ENCODE measurements around the gene BAHD1.
A peak's percentile ranks its signal among the peaks of the same experiment; 100 is the strongest.

BAHD1 gene

GRCh38 chr15:40421246-40422157 is 19.3 kb upstream of the BAHD1 start:
- no peak overlapping the region for H3K9ac ChIP-seq (ENCODE audit: low read length in 5 of 5)
- peaks cover 5 to 18% (median 13%) of the 10 kb centered on the region in 5 donors for H3K36me3 ChIP-seq (ENCODE audit: control insufficient read depth in 5 of 5, insufficient read depth in 5 of 5, low read length in 5 of 5)
- no peaks in the 10 kb centered on the region for H3K9me3 ChIP-seq (ENCODE audit: control insufficient read depth in 5 of 5, low read length in 5 of 5)
- no peak overlapping the region for H3K4me3 ChIP-seq (ENCODE audit: low read depth in 1 of 5, low read length in 5 of 5)
- no peaks in the 10 kb centered on the region for H3K27me3 ChIP-seq (ENCODE audit: control insufficient read depth in 5 of 5, insufficient read depth in 4 of 5, low read length in 5 of 5)
- peaks cover 2 to 22% (median 18%) of the 10 kb centered on the region in 5 donors for H3K4me1 ChIP-seq (ENCODE audit: control insufficient read depth in 5 of 5, insufficient read depth in 5 of 5, low read length in 5 of 5)
- H3K27ac ChIP-seq (ENCODE audit: low read depth, low read length): no peak overlapping the region

GRCh38 chr15:40424483-40425115 is 16.2 kb upstream of the BAHD1 start:
- H3K9me3 ChIP-seq (ENCODE audit: control insufficient read depth in 5 of 5, low read length in 5 of 5): no peaks in the 10 kb centered on the region
- H3K27me3 ChIP-seq (ENCODE audit: control insufficient read depth in 5 of 5, insufficient read depth in 4 of 5, low read length in 5 of 5): peaks cover 0 to 3% (median 0%) of the 10 kb centered on the region in 5 donors
- H3K4me1 ChIP-seq (ENCODE audit: control insufficient read depth in 5 of 5, insufficient read depth in 5 of 5, low read length in 5 of 5): peaks cover 2 to 22% (median 18%) of the 10 kb centered on the region in 5 donors
- H3K9ac ChIP-seq (ENCODE audit: low read length in 5 of 5): no peak overlapping the region
- no peak overlapping the region for H3K4me3 ChIP-seq (ENCODE audit: low read depth in 1 of 5, low read length in 5 of 5)
- H3K27ac ChIP-seq (ENCODE audit: low read depth, low read length): no peak overlapping the region
- peaks cover 0 to 3% (median 0%) of the 10 kb centered on the region in 5 donors for H3K36me3 ChIP-seq (ENCODE audit: control insufficient read depth in 5 of 5, insufficient read depth in 5 of 5, low read length in 5 of 5)

DNA sequence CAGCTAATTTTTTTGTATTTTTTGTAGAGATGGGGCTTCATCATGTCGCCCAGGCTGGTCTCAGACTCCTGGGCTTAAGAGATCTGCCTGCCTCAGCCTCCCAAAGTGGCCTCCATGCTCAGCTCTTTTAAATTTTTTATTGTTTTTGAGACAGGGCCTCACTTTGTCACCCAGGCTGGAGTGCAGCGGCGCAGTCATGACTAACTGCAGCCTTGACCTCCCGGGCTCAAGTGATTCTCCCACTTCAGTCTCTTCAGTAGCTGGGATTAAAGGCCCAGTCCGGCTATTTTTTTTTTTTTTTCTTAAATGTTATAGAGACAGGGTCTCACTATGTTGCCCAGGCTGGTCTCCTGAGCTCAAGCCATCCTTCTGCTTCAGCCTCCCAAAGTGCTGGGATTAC is 15.1 kb upstream of the BAHD1 start:
- Histone ChIP-seq H3K9me3 (ENCODE audit: control insufficient read depth in 5 of 5, low read length in 5 of 5) (no peaks in the 10 kb centered on the region), H3K27me3 (ENCODE audit: control insufficient read depth in 5 of 5, insufficient read depth in 4 of 5, low read length in 5 of 5) (peaks cover 0 to 3% (median 0%) of the 10 kb centered on the region in 5 donors), H3K4me1 (ENCODE audit: control insufficient read depth in 5 of 5, insufficient read depth in 5 of 5, low read length in 5 of 5) (peaks cover 2 to 23% (median 19%) of the 10 kb centered on the region in 5 donors), H3K36me3 (ENCODE audit: control insufficient read depth in 5 of 5, insufficient read depth in 5 of 5, low read length in 5 of 5) (peaks cover 0 to 3% (median 0%) of the 10 kb centered on the region in 5 donors), H3K4me3 (ENCODE audit: low read depth in 1 of 5, low read length in 5 of 5) (no peak overlapping the region), H3K9ac (ENCODE audit: low read length in 5 of 5) (no peak overlapping the region), H3K27ac (ENCODE audit: low read depth, low read length) (no peak overlapping the region)

DNA sequence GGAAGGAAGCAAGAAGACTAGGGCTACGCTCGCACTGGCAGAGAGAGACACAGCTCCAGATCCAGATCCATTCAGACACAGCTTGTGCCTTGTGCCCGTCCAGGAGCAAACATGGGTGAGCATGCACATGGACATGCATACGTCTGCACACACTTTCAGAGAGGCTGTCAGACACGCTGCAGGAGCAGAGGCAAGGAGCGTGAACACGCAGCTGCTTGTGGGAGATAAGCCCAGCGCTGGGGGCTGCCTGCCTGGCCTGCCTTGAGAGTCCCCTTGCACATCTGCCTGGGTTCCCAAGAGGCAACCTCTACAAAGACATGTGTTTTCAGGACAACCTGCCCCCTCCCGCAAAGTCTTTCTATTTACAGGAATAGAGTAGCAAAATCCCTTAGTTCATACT is 13.6 kb upstream of the BAHD1 start:
- peaks cover 0 to 10% (median 7%) of the 10 kb centered on the region in 5 donors for H3K4me1 ChIP-seq (ENCODE audit: control insufficient read depth in 5 of 5, insufficient read depth in 5 of 5, low read length in 5 of 5)
- no peak overlapping the region for H3K9ac ChIP-seq (ENCODE audit: low read length in 5 of 5)
- no peak overlapping the region for H3K4me3 ChIP-seq (ENCODE audit: low read depth in 1 of 5, low read length in 5 of 5)
- no peaks in the 10 kb centered on the region for H3K9me3 ChIP-seq (ENCODE audit: control insufficient read depth in 5 of 5, low read length in 5 of 5)
- H3K27ac ChIP-seq (ENCODE audit: low read depth, low read length): no peak overlapping the region
- H3K27me3 ChIP-seq (ENCODE audit: control insufficient read depth in 5 of 5, insufficient read depth in 4 of 5, low read length in 5 of 5): peaks cover 0 to 3% (median 0%) of the 10 kb centered on the region in 5 donors
- peaks cover 0 to 3% (median 0%) of the 10 kb centered on the region in 5 donors for H3K36me3 ChIP-seq (ENCODE audit: control insufficient read depth in 5 of 5, insufficient read depth in 5 of 5, low read length in 5 of 5)

DNA sequence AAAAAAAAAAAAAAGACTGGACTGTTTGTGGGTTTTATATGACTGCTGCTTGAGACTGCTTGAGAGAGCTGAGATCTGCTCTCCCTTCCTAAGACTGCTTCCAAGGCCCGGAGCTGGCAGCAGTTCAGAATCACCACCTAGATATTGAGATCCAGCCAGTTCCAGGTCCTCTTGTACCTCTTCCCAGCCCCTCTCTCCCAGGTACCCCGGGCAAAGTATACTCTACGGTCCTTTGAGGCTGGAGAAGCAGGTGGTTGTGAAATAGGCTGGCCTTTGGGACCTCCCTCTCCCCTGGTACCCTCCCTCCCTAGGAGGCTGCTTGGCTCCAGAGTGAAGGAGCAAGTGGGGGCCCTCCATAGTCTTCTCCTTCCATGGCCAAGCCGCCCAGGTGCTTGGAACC is 12.6 kb upstream of the BAHD1 start:
- H3K27me3 ChIP-seq (ENCODE audit: control insufficient read depth in 5 of 5, insufficient read depth in 4 of 5, low read length in 5 of 5): peaks cover 0 to 3% (median 0%) of the 10 kb centered on the region in 5 donors
- peaks cover 0 to 10% (median 7%) of the 10 kb centered on the region in 5 donors for H3K4me1 ChIP-seq (ENCODE audit: control insufficient read depth in 5 of 5, insufficient read depth in 5 of 5, low read length in 5 of 5)
- peaks cover 0 to 3% (median 0%) of the 10 kb centered on the region in 5 donors for H3K36me3 ChIP-seq (ENCODE audit: control insufficient read depth in 5 of 5, insufficient read depth in 5 of 5, low read length in 5 of 5)
- H3K9ac ChIP-seq (ENCODE audit: low read length in 5 of 5): no peak overlapping the region
- H3K9me3 ChIP-seq (ENCODE audit: control insufficient read depth in 5 of 5, low read length in 5 of 5): no peaks in the 10 kb centered on the region
- H3K27ac ChIP-seq (ENCODE audit: low read depth, low read length): no peak overlapping the region
- H3K4me3 ChIP-seq (ENCODE audit: low read depth in 1 of 5, low read length in 5 of 5): no peak overlapping the region

DNA sequence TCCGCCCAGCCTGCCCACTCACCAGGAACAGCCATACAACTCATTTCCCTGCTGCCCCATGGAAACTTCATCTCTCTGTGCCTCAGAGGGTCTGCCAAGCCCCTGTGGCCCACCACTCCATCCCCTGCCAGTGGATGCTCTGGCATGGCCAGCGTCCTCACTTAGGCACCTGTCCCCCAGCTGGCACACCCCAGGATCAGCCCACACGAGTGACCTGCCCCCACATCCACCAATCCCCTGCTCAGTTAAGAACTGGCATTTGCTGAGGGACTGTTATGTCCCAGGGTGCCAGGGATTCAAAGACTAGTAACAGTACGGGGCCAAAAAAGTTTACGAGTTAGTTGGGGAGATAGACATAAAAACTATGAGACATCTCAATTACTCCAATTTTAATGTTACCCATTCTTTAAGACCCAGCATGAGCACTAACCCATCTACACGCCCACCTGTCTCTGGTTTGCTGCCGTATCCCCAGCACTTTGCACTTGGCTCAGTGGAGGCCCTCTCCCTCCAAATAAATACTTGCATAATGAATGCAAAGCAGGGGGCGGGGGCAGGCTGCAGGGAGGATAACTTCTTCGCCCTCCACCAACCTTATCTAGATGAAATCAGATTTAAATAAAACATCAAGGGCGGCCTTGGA is 11.6 kb upstream of the BAHD1 start:
- Histone ChIP-seq H3K4me3 (ENCODE audit: low read depth in 1 of 5, low read length in 5 of 5) (no peak overlapping the region), H3K9me3 (ENCODE audit: control insufficient read depth in 5 of 5, low read length in 5 of 5) (no peaks in the 10 kb centered on the region), H3K4me1 (ENCODE audit: control insufficient read depth in 5 of 5, insufficient read depth in 5 of 5, low read length in 5 of 5) (peaks cover 0 to 10% (median 7%) of the 10 kb centered on the region in 5 donors), H3K9ac (ENCODE audit: low read length in 5 of 5) (no peak overlapping the region), H3K27me3 (ENCODE audit: control insufficient read depth in 5 of 5, insufficient read depth in 4 of 5, low read length in 5 of 5) (peaks cover 0 to 3% (median 0%) of the 10 kb centered on the region in 5 donors), H3K36me3 (ENCODE audit: control insufficient read depth in 5 of 5, insufficient read depth in 5 of 5, low read length in 5 of 5) (peaks cover 0 to 3% (median 0%) of the 10 kb centered on the region in 5 donors), H3K27ac (ENCODE audit: low read depth, low read length) (no peak overlapping the region)

DNA sequence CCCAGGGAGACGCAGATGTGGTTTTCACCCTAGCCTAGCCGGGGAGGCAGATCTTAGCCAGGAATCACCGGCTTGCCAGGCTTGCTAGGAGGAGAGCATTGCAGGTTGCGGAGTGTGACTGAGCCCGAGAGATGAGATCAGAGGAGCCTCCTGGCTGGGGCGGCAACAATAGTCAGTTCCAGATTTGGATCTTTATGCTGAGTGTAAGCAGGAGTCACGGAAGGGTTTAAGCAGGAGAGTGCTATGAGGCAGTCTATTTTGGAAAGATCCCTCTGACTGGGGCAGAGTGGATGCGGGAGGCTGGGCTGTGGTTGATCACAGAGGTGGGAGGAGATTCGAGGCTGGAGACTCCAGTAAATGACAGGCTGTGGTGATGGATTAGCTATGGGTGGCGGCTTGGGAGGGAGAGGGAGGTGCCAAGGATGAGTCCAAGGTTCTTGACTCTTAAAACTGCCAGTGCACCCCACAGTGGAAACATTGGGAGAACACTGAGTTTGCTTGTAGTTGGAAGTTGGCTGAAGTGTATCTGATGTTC is 10.4 kb upstream of the BAHD1 start:
- Histone ChIP-seq H3K27ac (ENCODE audit: low read depth, low read length) (no peak overlapping the region), H3K4me3 (ENCODE audit: low read depth in 1 of 5, low read length in 5 of 5) (peak overlapping the region in 1 of 5 donors; percentile 9), H3K9me3 (ENCODE audit: control insufficient read depth in 5 of 5, low read length in 5 of 5) (no peaks in the 10 kb centered on the region), H3K27me3 (ENCODE audit: control insufficient read depth in 5 of 5, insufficient read depth in 4 of 5, low read length in 5 of 5) (peaks cover 0 to 5% (median 3%) of the 10 kb centered on the region in 5 donors), H3K36me3 (ENCODE audit: control insufficient read depth in 5 of 5, insufficient read depth in 5 of 5, low read length in 5 of 5) (peaks cover 0 to 3% (median 0%) of the 10 kb centered on the region in 5 donors), H3K4me1 (ENCODE audit: control insufficient read depth in 5 of 5, insufficient read depth in 5 of 5, low read length in 5 of 5) (peaks cover 0 to 10% (median 7%) of the 10 kb centered on the region in 5 donors), H3K9ac (ENCODE audit: low read length in 5 of 5) (no peak overlapping the region)

DNA sequence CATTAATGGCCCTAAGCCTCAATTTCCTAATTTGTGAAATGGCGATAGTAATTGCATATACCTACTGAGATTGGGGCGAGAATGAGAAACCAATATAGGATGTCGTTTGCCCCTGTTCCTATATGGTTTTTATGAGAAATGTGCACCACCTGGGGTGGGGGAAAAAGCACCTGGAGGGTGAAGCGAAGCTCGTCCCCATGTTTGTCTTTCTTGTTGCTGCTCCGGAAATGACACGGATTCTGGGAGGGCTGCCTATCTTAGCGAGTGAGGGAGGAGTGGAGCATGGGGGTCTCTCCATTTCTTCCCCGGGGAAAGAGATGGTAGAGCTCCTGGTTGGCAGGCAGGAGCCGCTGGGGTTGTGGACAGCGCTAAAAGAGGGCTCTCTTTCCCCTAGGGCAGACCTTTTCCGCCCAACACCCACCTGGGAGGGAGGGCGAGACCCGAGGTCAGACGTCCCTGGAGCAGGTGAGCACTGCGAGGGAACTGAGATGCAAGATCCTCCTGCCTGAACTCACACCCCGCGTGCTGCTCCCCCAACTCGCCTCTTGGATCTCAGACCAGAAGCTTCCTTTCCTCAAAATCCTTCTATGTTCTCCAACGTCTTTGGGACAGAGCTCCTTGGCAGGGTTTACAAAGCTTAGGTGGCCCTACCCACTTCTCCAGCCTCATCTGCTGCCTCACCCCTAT is 5.6 kb upstream of the BAHD1 start:
- Histone ChIP-seq H3K4me3 (ENCODE audit: low read depth in 1 of 5, low read length in 5 of 5) (no peak overlapping the region), H3K36me3 (ENCODE audit: control insufficient read depth in 5 of 5, insufficient read depth in 5 of 5, low read length in 5 of 5) (no peaks in the 10 kb centered on the region), H3K9me3 (ENCODE audit: control insufficient read depth in 5 of 5, low read length in 5 of 5) (no peaks in the 10 kb centered on the region), H3K27me3 (ENCODE audit: control insufficient read depth in 5 of 5, insufficient read depth in 4 of 5, low read length in 5 of 5) (peaks cover 30 to 43% (median 35%) of the 10 kb centered on the region in 5 donors), H3K4me1 (ENCODE audit: control insufficient read depth in 5 of 5, insufficient read depth in 5 of 5, low read length in 5 of 5) (peaks cover 3 to 34% (median 29%) of the 10 kb centered on the region in 5 donors), H3K9ac (ENCODE audit: low read length in 5 of 5) (no peak overlapping the region), H3K27ac (ENCODE audit: low read depth, low read length) (no peak overlapping the region)

- H3K4me1 ChIP-seq (ENCODE audit: control insufficient read depth in 5 of 5, insufficient read depth in 5 of 5, low read length in 5 of 5): peaks cover 3 to 31% (median 28%) of the 10 kb centered on the region in 5 donors
- peak overlapping the region in 1 of 5 donors; percentile 14 for H3K9ac ChIP-seq (ENCODE audit: low read length in 5 of 5)
- no peaks in the 10 kb centered on the region for H3K36me3 ChIP-seq (ENCODE audit: control insufficient read depth in 5 of 5, insufficient read depth in 5 of 5, low read length in 5 of 5)
- H3K4me3 ChIP-seq (ENCODE audit: low read depth in 1 of 5, low read length in 5 of 5): peak overlapping the region in 3 of 5 donors; percentile 22 to 45 (median 43)
- no peak overlapping the region for H3K27ac ChIP-seq (ENCODE audit: low read depth, low read length)
- H3K27me3 ChIP-seq (ENCODE audit: control insufficient read depth in 5 of 5, insufficient read depth in 4 of 5, low read length in 5 of 5): peaks cover 30 to 43% (median 35%) of the 10 kb centered on the region in 5 donors
- H3K9me3 ChIP-seq (ENCODE audit: control insufficient read depth in 5 of 5, low read length in 5 of 5): no peaks in the 10 kb centered on the region
Measured at GRCh38 chr15:40435710-40436089, 5.1 kb upstream of the BAHD1 start.
